B cell (primary cell): ENCODE results near the gene LTBP2. TPM values are rescaled to one million over a fixed set of nuclear protein-coding genes. Genes with fewer than 3 reads are reported as not detected.

Source experiments
- ATAC-seq: fragments of 200-7000 bp; cut with Tn5 transposase; one replicate; pipeline ENCODE4 v1.10.0; 2021; ENCODE audit warnings: low read depth, mild to moderate bottlenecking, moderate number of reproducible peaks, moderate library complexity
- CTCF ChIA-PET: fragments of 350-600 bp; sonication (Branson Sonifier 250); formaldehyde crosslinking; loops from one replicate; lab custom pipeline; 2021; ENCODE audit warnings: antibody characterized with exemption, inconsistent platforms; lab: Charles Lee
- POLR2A ChIA-PET: fragments of 350-600 bp; sonication (Branson Sonifier 250); formaldehyde crosslinking; loops from one replicate; lab custom pipeline; 2021; ENCODE audit warnings: antibody characterized with exemption; lab: Charles Lee
- DNase-seq: peaks from one replicate; pipeline ENCODE4 v3.0.0; 2013
- H2AFZ ChIP-seq: 2 replicates; pipeline ENCODE4 v1.6.1; 2012; ENCODE audit warnings: mild to moderate bottlenecking, low read depth, low read length; ENCODE audit not compliant: insufficient read depth, poor library complexity, severe bottlenecking
- H3K27ac ChIP-seq, 2 donors: 1 replicate in 1 of 2; 2 replicates in 1 of 2; pipeline ENCODE4 v1.5.1; 2012 to 2013; ENCODE audit warnings: low read length in 2 of 2, mild to moderate bottlenecking in 2 of 2, moderate library complexity in 1 of 2
- H3K27me3 ChIP-seq, 4 experiments: fragments of 200-600 bp in 1 of 4; sonication (generic) in 1 of 4; replicated peaks in 1 of 4; 1 replicate in 2 of 4; 2 replicates in 2 of 4; pipeline versions ENCODE4 v1.6.1 to v1.7.0; 2013 to 2016; ENCODE audit warnings: low read length in 3 of 4, mild to moderate bottlenecking in 2 of 4, mixed read lengths in 1 of 4, moderate library complexity in 1 of 4; ENCODE audit not compliant: insufficient read depth in 4 of 4, control insufficient read depth in 3 of 4; ENCODE audit errors: control extremely low read depth in 1 of 4
- H3K36me3 ChIP-seq, 2 experiments: replicated peaks in 1 of 2; 1 replicate in 1 of 2; 2 replicates in 1 of 2; pipeline versions ENCODE4 v1.6.1 to v1.7.1; 2013; ENCODE audit warnings: low read length in 1 of 2; ENCODE audit not compliant: insufficient read depth in 2 of 2, control insufficient read depth in 1 of 2; ENCODE audit errors: control extremely low read depth in 1 of 2, extremely low read depth in 1 of 2
- H3K4me1 ChIP-seq, 2 donors: fragments of 200-600 bp in 1 of 2; sonication (generic) in 1 of 2; 1 replicate in 1 of 2; 2 replicates in 1 of 2; pipeline versions ENCODE4 v1.5.1 to v1.6.1; 2013 to 2017; ENCODE audit warnings: low read length in 2 of 2; ENCODE audit not compliant: control insufficient read depth in 2 of 2, insufficient read depth in 2 of 2
- H3K4me2 ChIP-seq: replicated peaks from 2 replicates; pipeline ENCODE3; 2012; ENCODE audit warnings: mild to moderate bottlenecking, low read depth, low read length; ENCODE audit not compliant: poor library complexity, severe bottlenecking
- H3K4me3 ChIP-seq, 5 experiments: fragments of 200-600 bp in 1 of 5; sonication (generic) in 1 of 5; 1 replicate in 3 of 5; 2 replicates in 2 of 5; pipeline versions ENCODE4 v1.5.1 to v1.7.0; 2011 to 2016; ENCODE audit warnings: low read length in 4 of 5, mild to moderate bottlenecking in 4 of 5, low read depth in 2 of 5, control low read depth in 1 of 5, moderate library complexity in 1 of 5; ENCODE audit not compliant: insufficient read depth in 1 of 5; ENCODE audit errors: control extremely low read depth in 1 of 5, extremely low read depth in 1 of 5
- H3K79me2 ChIP-seq: fragments of 200-600 bp; sonication (generic); one replicate; pipeline ENCODE4 v1.6.0; 2016; ENCODE audit warnings: low read length; ENCODE audit not compliant: control insufficient read depth, insufficient read depth
- H3K9ac ChIP-seq: fragments of 200-600 bp; sonication (generic); 2 replicates; pipeline ENCODE4 v1.6.1; 2017; ENCODE audit warnings: mild to moderate bottlenecking, low read length, moderate library complexity
- H3K9me3 ChIP-seq, 3 donors: one replicate each; pipeline versions ENCODE4 v1.6.1 to v1.7.1; 2013; ENCODE audit warnings: low read length in 2 of 3; ENCODE audit not compliant: control insufficient read depth in 2 of 3, insufficient read depth in 1 of 3; ENCODE audit errors: control extremely low read depth in 1 of 3
- H4K20me1 ChIP-seq: 2 replicates; pipeline ENCODE4 v1.6.0; 2012; ENCODE audit warnings: mild to moderate bottlenecking, low read length; ENCODE audit not compliant: insufficient read depth, control insufficient read depth, poor library complexity, severe bottlenecking
- H3K27ac Mint-ChIP-seq: one replicate; pipeline ENCODE4 v1.8.0; 2021; ENCODE audit warnings: mixed read lengths
- H3K27me3 Mint-ChIP-seq: one replicate; pipeline ENCODE4 v1.8.0; 2021; ENCODE audit warnings: mixed read lengths
- H3K4me1 Mint-ChIP-seq: one replicate; pipeline ENCODE4 v1.8.0; 2021; ENCODE audit warnings: mixed read lengths
- H3K4me3 Mint-ChIP-seq: one replicate; pipeline ENCODE4 v1.8.0; 2021; ENCODE audit warnings: mixed read lengths
- H3K9me3 Mint-ChIP-seq: one replicate; pipeline ENCODE4 v1.8.0; 2022; ENCODE audit warnings: mixed read lengths; ENCODE audit not compliant: insufficient read depth
- CTCF ChIP-seq: fragments of 200-600 bp; IDR thresholded peaks from one replicate; pipeline ENCODE4 v1.8.0; 2022; ENCODE audit warnings: antibody characterized with exemption, mild to moderate bottlenecking
- EZH2 ChIP-seq: IDR thresholded peaks from 2 replicates; pipeline ENCODE4 v1.6.1; 2012; ENCODE audit warnings: borderline replicate concordance, low read depth, mild to moderate bottlenecking, moderate library complexity, low read length; ENCODE audit not compliant: insufficient read depth, poor library complexity, severe bottlenecking
- WGBS: methylation state at CpG from one replicate; pipeline ENCODE4 v1.1.5; 2013; ENCODE audit warnings: missing lambda C conversion rate; ENCODE audit not compliant: insufficient coverage; 5-methylcytosine and 5-hydroxymethylcytosine counted together
- intact Hi-C: fragments of 100-400 bp; cut with micrococcal nuclease; formaldehyde crosslinking; loops from one replicate; pipeline ENCODE4 v1.10.0; 2022
- polyA plus RNA-seq: library from polyadenylated mRNA; depleted of rRNA; stranded (reverse); fragments of >200 nt; gene quantifications from 2 replicates; pipeline ENCODE4 v1.2.3, GENCODE V29; 2012
- total RNA-seq, 2 donors: library from RNA; stranded (reverse); fragments of 120-200 nt in 1 of 2; gene quantifications; 1 replicate in 1 of 2; 2 replicates in 1 of 2; pipeline versions ENCODE4 v1.2.3 to v1.2.4, GENCODE V29; 2013 to 2022

Gene LTBP2
- total and polyA plus RNA-seq, 2 donors (not counting 1 experiment from before 2014, with no cell fraction given) = 0.12 to 0.22 TPM

DNA sequence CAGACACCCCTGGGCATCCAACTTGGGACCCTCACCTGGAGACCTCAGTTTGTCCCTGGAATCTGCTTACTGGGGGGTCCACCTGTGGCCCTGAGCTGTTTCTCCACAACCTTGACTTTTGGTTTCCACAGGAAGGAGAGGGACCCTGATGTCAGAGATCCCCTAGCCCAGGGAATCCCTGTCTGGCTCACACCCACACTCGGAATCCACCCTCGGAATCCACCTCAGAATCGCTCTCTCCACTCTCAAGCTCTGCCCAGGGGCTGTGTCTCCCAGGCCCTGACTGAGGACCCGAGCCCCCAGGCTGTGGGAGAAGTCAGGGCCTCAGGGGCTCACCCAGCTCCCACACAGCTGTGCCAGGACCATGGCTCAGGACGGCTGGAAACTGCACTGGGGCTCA lies 17.4 kb downstream of the LTBP2 start:
- Mint-ChIP-seq H3K27ac (no peak overlapping the region), H3K4me3 (no peak overlapping the region), H3K9me3 (no peaks in the 10 kb centered on the region), H3K27me3 (no peaks in the 10 kb centered on the region), H3K4me1 (peaks cover 24% of the 10 kb centered on the region)
- no peak for TF ChIP-seq EZH2
- no peak for TF ChIP-seq CTCF
- DNase-seq = no peak
- no peak for ATAC-seq
- no peak overlapping the region for H3K9ac ChIP-seq
- no peaks in the 10 kb centered on the region for H3K27me3 ChIP-seq
- POLR2A ChIA-PET = no interaction called here
- H3K4me1 ChIP-seq = peaks cover 25 to 29% of the 10 kb centered on the region in 2 donors
- no peaks in the 10 kb centered on the region for H3K36me3 ChIP-seq
- CTCF ChIA-PET = interaction anchor here (2.0 to 2.3 kb wide), 2 partner anchors 10 to 14 kb away, joined by 5 to 7 read pairs; no protein-coding TSS in a partner anchor
- no peak overlapping the region for H3K27ac ChIP-seq
- no peaks in the 10 kb centered on the region for H4K20me1 ChIP-seq
- intact Hi-C loops = no loop called here
- 89% methylated on average over 5 of the region's 5 CpGs for WGBS
- H3K9me3 ChIP-seq = peaks cover 0 to 1% (median 0%) of the 10 kb centered on the region in 3 donors
- no peak overlapping the region for H3K4me2 ChIP-seq
- no peak overlapping the region for H2AFZ ChIP-seq
- H3K79me2 ChIP-seq = no peaks in the 10 kb centered on the region
- no peak overlapping the region for H3K4me3 ChIP-seq

- no peak for DNase-seq
- CTCF ChIA-PET = interaction anchor here (2.0 to 2.3 kb wide), 2 partner anchors 11 to 15 kb away, joined by 5 to 7 read pairs; no protein-coding TSS in a partner anchor
- Histone ChIP-seq H3K9ac (no peak overlapping the region), H4K20me1 (no peaks in the 10 kb centered on the region), H3K4me3 (no peak overlapping the region), H2AFZ (no peak overlapping the region), H3K79me2 (no peaks in the 10 kb centered on the region), H3K4me2 (peak overlapping the region; percentile 66), H3K9me3 (peaks cover 0 to 3% (median 0%) of the 10 kb centered on the region in 3 donors), H3K36me3 (no peaks in the 10 kb centered on the region), H3K4me1 (peaks cover 25 to 29% of the 10 kb centered on the region in 2 donors), H3K27me3 (no peaks in the 10 kb centered on the region), H3K27ac (no peak overlapping the region)
- no peaks in the 10 kb centered on the region for H3K9me3 Mint-ChIP-seq
- intact Hi-C loops = no loop called here
- peak overlapping the region; percentile 68 for H3K27ac Mint-ChIP-seq
- no peaks in the 10 kb centered on the region for H3K27me3 Mint-ChIP-seq
- POLR2A ChIA-PET = interaction anchor here (1.5 kb wide), 1 partner anchor 15 kb away, joined by 3 read pairs; no protein-coding TSS in a partner anchor
- H3K4me3 Mint-ChIP-seq = peak overlapping the region; percentile 41
- 100% methylated on average over 3 of the region's 7 CpGs for WGBS
- peaks cover 24% of the 10 kb centered on the region for H3K4me1 Mint-ChIP-seq
- no peak for TF ChIP-seq CTCF
- TF ChIP-seq EZH2 = no peak
- no peak for ATAC-seq
Measured at GRCh38 chr14:74594029-74594428, 18.0 kb downstream of the LTBP2 start.
